Gastroesophageal sphincter (tissue), 4 donors: ENCODE measurements around the gene A3GALT2. TPM values are rescaled to one million over a fixed set of nuclear protein-coding genes. Genes with fewer than 3 reads are reported as not detected.

Source experiments
- ATAC-seq: fragments of 150-250 bp; one replicate; pipeline ENCODE4 v1.9.1; 2016; ENCODE audit warnings: mild to moderate bottlenecking, moderate library complexity
- H3K27ac ChIP-seq, 4 donors: fragments of 200-600 bp; sonication (generic) in 3 of 4; 1 replicate in 3 of 4; 2 replicates in 1 of 4; pipeline ENCODE4 v1.5.1; 2016 to 2019
- H3K27me3 ChIP-seq: fragments of 200-600 bp; sonication (generic); one replicate; pipeline ENCODE4 v1.5.1; 2019
- H3K36me3 ChIP-seq, 2 donors: fragments of 200-600 bp; sonication (generic); one replicate each; pipeline ENCODE4 v1.5.1; 2019; ENCODE audit warnings: control low read depth in 1 of 2
- H3K4me1 ChIP-seq, 3 donors: fragments of 200-600 bp; sonication (generic); 1 replicate in 2 of 3; 2 replicates in 1 of 3; pipeline ENCODE4 v1.5.1; 2016 to 2019; ENCODE audit warnings: control low read depth in 2 of 3
- H3K4me3 ChIP-seq, 2 donors: fragments of 200-600 bp; sonication (generic); one replicate each; pipeline ENCODE4 v1.5.1; 2019; ENCODE audit warnings: mild to moderate bottlenecking in 1 of 2, moderate library complexity in 1 of 2
- H3K9me3 ChIP-seq, 3 donors: fragments of 200-600 bp; sonication (generic); one replicate each; pipeline ENCODE4 v1.5.1; 2017 to 2019; ENCODE audit warnings: control low read depth in 2 of 3
- CTCF ChIP-seq, 4 experiments: fragments of 200-600 bp in 2 of 4; fragments of 450-650 bp in 2 of 4; sonication (generic) in 1 of 4; IDR thresholded peaks; one replicate each; pipeline ENCODE4 v1.5.1; 2017 to 2019; ENCODE audit warnings: antibody characterized with exemption in 4 of 4, mild to moderate bottlenecking in 2 of 4, moderate library complexity in 2 of 4
- EP300 ChIP-seq: sonication (generic); formaldehyde crosslinking; IDR thresholded peaks from one replicate; pipeline ENCODE4 v1.6.1; 2017; ENCODE audit warnings: antibody characterized with exemption, mild to moderate bottlenecking
- POLR2A ChIP-seq, 2 donors: fragments of 450-650 bp; IDR thresholded peaks; one replicate each; pipeline ENCODE4 v1.6.1; 2017; ENCODE audit warnings: antibody characterized with exemption in 2 of 2, mild to moderate bottlenecking in 2 of 2, moderate library complexity in 1 of 2
- POLR2AphosphoS5 ChIP-seq: sonication (generic); formaldehyde crosslinking; IDR thresholded peaks from one replicate; pipeline ENCODE4 v1.6.1; 2017; ENCODE audit warnings: antibody characterized with exemption
- WGBS, 2 donors: methylation state at CpG; one replicate each; pipeline ENCODE4 v1.1.5; 2018; ENCODE audit warnings: low coverage in 1 of 2; 5-methylcytosine and 5-hydroxymethylcytosine counted together
- total RNA-seq, 4 donors: library from RNA; depleted of rRNA; stranded (reverse); fragments of >200 nt; gene quantifications; one replicate each; pipeline ENCODE4 v1.1.0, GENCODE V29; 2016

Gene A3GALT2
- total RNA-seq, 4 donors from 2014 or later: 0.67 TPM; not detected in 3

GRCh38 chr1:33339413-33339812 is 18.5 kb upstream of the A3GALT2 start:
- Histone ChIP-seq H3K4me1 (peaks cover 71 to 100% (median 84%) of the 10 kb centered on the region in 3 donors), H3K4me3 (peak overlapping the region in 1 of 2 donors; percentile 33), H3K27ac (peak overlapping the region; percentile 91 to 100 (median 96)), H3K27me3 (no peaks in the 10 kb centered on the region), H3K36me3 (peaks cover 0 to 12% of the 10 kb centered on the region in 2 donors), H3K9me3 (no peaks in the 10 kb centered on the region)
- TF ChIP-seq CTCF (IDR thresholded peaks at IDR 0.05): peak in 1 of 4 experiments; percentile 12
- TF ChIP-seq POLR2A (IDR thresholded peaks at IDR 0.05): no peak
- TF ChIP-seq POLR2AphosphoS5: no peak
- TF ChIP-seq EP300: no peak
- ATAC-seq: no peak
- 0 to 28% methylated on average over 2 of the region's 2 CpGs for WGBS, 2 donors

GRCh38 chr1:33338440-33339211 is 17.7 kb upstream of the A3GALT2 start:
- H3K27me3 ChIP-seq: no peaks in the 10 kb centered on the region
- H3K9me3 ChIP-seq: no peaks in the 10 kb centered on the region
- H3K27ac ChIP-seq: peak overlapping the region; percentile 91 to 100 (median 96)
- whole genome bisulfite sequencing, 2 donors: 19 to 21% methylated on average over 13 of the region's 14 CpGs
- peak; percentile 99 for TF ChIP-seq POLR2AphosphoS5
- peak in 1 of 2 donors; percentile 27 for TF ChIP-seq POLR2A (IDR thresholded peaks at IDR 0.05)
- no peak for TF ChIP-seq CTCF (IDR thresholded peaks at IDR 0.05)
- TF ChIP-seq EP300: no peak
- H3K36me3 ChIP-seq: peaks cover 0 to 13% of the 10 kb centered on the region in 2 donors
- ATAC-seq: peak; percentile 88
- H3K4me1 ChIP-seq: peaks cover 63 to 100% (median 83%) of the 10 kb centered on the region in 3 donors
- peak overlapping the region; percentile 11 to 33 for H3K4me3 ChIP-seq

- peaks cover 59 to 100% (median 85%) of the 10 kb centered on the region in 3 donors for H3K4me1 ChIP-seq
- peak; percentile 27 for ATAC-seq
- no peaks in the 10 kb centered on the region for H3K9me3 ChIP-seq
- peaks cover 0 to 19% of the 10 kb centered on the region in 2 donors for H3K36me3 ChIP-seq
- H3K27me3 ChIP-seq: no peaks in the 10 kb centered on the region
- H3K27ac ChIP-seq: peak overlapping the region; percentile 91 to 100 (median 96)
- 20 to 33% methylated on average over 1 of the region's 1 CpG for WGBS, 2 donors
- TF ChIP-seq CTCF (IDR thresholded peaks at IDR 0.05) (no peak), POLR2AphosphoS5 (no peak), EP300 (no peak), POLR2A (IDR thresholded peaks at IDR 0.05) (no peak)
- peak overlapping the region in 1 of 2 donors; percentile 33 for H3K4me3 ChIP-seq
Observed at GRCh38 chr1:33338048-33338439, 17.1 kb upstream of the A3GALT2 start.

- Histone ChIP-seq H3K4me3 (peak overlapping the region in 1 of 2 donors; percentile 21), H3K27ac (peak overlapping the region; percentile 91 to 100 (median 96)), H3K27me3 (no peaks in the 10 kb centered on the region), H3K4me1 (peaks cover 53 to 100% (median 85%) of the 10 kb centered on the region in 3 donors), H3K9me3 (no peaks in the 10 kb centered on the region), H3K36me3 (peaks cover 0 to 19% of the 10 kb centered on the region in 2 donors)
- no peak for ATAC-seq
- TF ChIP-seq CTCF (IDR thresholded peaks at IDR 0.05) (no peak), POLR2AphosphoS5 (no peak), EP300 (no peak), POLR2A (IDR thresholded peaks at IDR 0.05) (no peak)
- 77 to 94% methylated on average over 6 of the region's 6 CpGs for WGBS, 2 donors
Observed at GRCh38 chr1:33337441-33337840, 16.5 kb upstream of the A3GALT2 start.

GRCh38 chr1:33336580-33336979 is 15.7 kb upstream of the A3GALT2 start:
- peaks cover 0 to 28% of the 10 kb centered on the region in 2 donors for H3K36me3 ChIP-seq
- peaks cover 50 to 100% (median 84%) of the 10 kb centered on the region in 3 donors for H3K4me1 ChIP-seq
- H3K27me3 ChIP-seq: no peaks in the 10 kb centered on the region
- H3K27ac ChIP-seq: peak overlapping the region in 3 of 4 donors; percentile 92 to 100 (median 99)
- no peak for ATAC-seq
- 58 to 75% methylated on average over 2 of the region's 9 CpGs for WGBS, 2 donors
- TF ChIP-seq CTCF (IDR thresholded peaks at IDR 0.05) (no peak), POLR2A (IDR thresholded peaks at IDR 0.05) (no peak), EP300 (no peak), POLR2AphosphoS5 (no peak)
- H3K9me3 ChIP-seq: no peaks in the 10 kb centered on the region
- no peak overlapping the region for H3K4me3 ChIP-seq
